HepG2 (cell line): ENCODE measurements around the gene PDGFRB. TPM values are rescaled to one million over a fixed set of nuclear protein-coding genes. Genes with fewer than 3 reads are reported as not detected.

ENCODE experiments used
- ATAC-seq: fragments of 200-7000 bp; cut with Tn5 transposase; 3 replicates; pipeline ENCODE4 v1.9.1; 2020; ENCODE audit warnings: mild to moderate bottlenecking, moderate library complexity
- BruUV-seq: library from RNA; stranded (reverse); fragments of 400-500 nt; replicated peaks from 2 replicates; lab custom pipeline; 2021; lab: Mats Ljungman, UMichigan
- CTCF ChIA-PET: fragments of 300-600 bp; formaldehyde crosslinking; extraction: SDS; loops from one replicate; lab custom pipeline; 2021; ENCODE audit warnings: low total read pairs, inconsistent platforms, low intra/inter-chr PET ratio; lab: Yijun Ruan, JAX
- POLR2A ChIA-PET: fragments of 350-600 bp; sonication (Branson Sonifier 250); formaldehyde crosslinking; loops from one replicate; lab custom pipeline; 2020; ENCODE audit warnings: antibody characterized with exemption, inconsistent platforms; lab: Yijun Ruan, JAX
- DNase-seq: peaks from one replicate; pipeline ENCODE4 v3.0.0-alpha.2; 2015; ENCODE audit warnings: low spot score
- FAIRE-seq: peaks from 3 replicates; lab custom pipeline; 2011; peaks lifted over from hg19 to GRCh38; lab: Jason Lieb, UNC
- H2AFZ ChIP-seq: one replicate; pipeline ENCODE4 v1.6.1; 2011; ENCODE audit warnings: low read length, inconsistent platforms
- H3K27ac ChIP-seq: fragments of 300-600 bp; 3 replicates; pipeline ENCODE4 v1.8.0; 2011; ENCODE audit warnings: mixed run types, mild to moderate bottlenecking, mixed read lengths, low read length, inconsistent platforms; ENCODE audit not compliant: insufficient read depth; ENCODE audit errors: extremely low read length
- H3K27me3 ChIP-seq, 2 experiments: fragments of 200-600 bp in 1 of 2; 2 replicates in 1 of 2; 3 replicates in 1 of 2; pipeline versions ENCODE4 v1.6.0 to v1.8.0; 2011; ENCODE audit warnings: low read length in 2 of 2, mild to moderate bottlenecking in 2 of 2, moderate library complexity in 2 of 2, inconsistent platforms in 1 of 2; ENCODE audit not compliant: insufficient read depth in 2 of 2, control insufficient read depth in 1 of 2
- H3K36me3 ChIP-seq, 2 experiments: fragments of 200-600 bp in 1 of 2; replicated peaks in 1 of 2; 2 replicates in 1 of 2; 3 replicates in 1 of 2; pipeline versions ENCODE4 v1.5.1 to v1.8.0; 2011; ENCODE audit warnings: low read length in 2 of 2, inconsistent platforms in 1 of 2; ENCODE audit not compliant: insufficient read depth in 2 of 2, control insufficient read depth in 1 of 2
- H3K4me1 ChIP-seq: 2 replicates; pipeline ENCODE4 v1.5.1; 2012; ENCODE audit warnings: low read length, inconsistent platforms; ENCODE audit not compliant: insufficient read depth
- H3K4me2 ChIP-seq: 2 replicates; pipeline ENCODE4 v1.6.0; 2011; ENCODE audit warnings: low read depth, low read length, inconsistent platforms
- H3K4me3 ChIP-seq, 3 experiments: fragments of 200-600 bp in 1 of 3; sonication (generic), shearing (Covaris generic) in 1 of 3; replicated peaks in 1 of 3; 2 replicates each; pipeline ENCODE4 v1.5.1; 2011 to 2016; ENCODE audit warnings: low read length in 3 of 3, inconsistent platforms in 2 of 3, low read depth in 2 of 3, mild to moderate bottlenecking in 2 of 3, control low read depth in 1 of 3, mixed read lengths in 1 of 3; ENCODE audit not compliant: insufficient read depth in 1 of 3
- H3K79me2 ChIP-seq: one replicate; pipeline ENCODE4 v1.6.1; 2011; ENCODE audit warnings: low read length, inconsistent platforms; ENCODE audit not compliant: insufficient read depth
- H3K9ac ChIP-seq: 2 replicates; pipeline ENCODE4 v1.6.0; 2011; ENCODE audit warnings: mild to moderate bottlenecking, low read depth, low read length, inconsistent platforms; ENCODE audit not compliant: insufficient read depth
- H3K9me3 ChIP-seq: 2 replicates; pipeline ENCODE4 v1.5.1; 2012; ENCODE audit warnings: mild to moderate bottlenecking, low read length
- H4K20me1 ChIP-seq: 2 replicates; pipeline ENCODE4 v1.6.0; 2011; ENCODE audit warnings: inconsistent platforms, mild to moderate bottlenecking, low read length, moderate library complexity; ENCODE audit not compliant: insufficient read depth
- SATB2 ChIP-seq: sonication (generic); formaldehyde crosslinking; IDR thresholded peaks from 2 replicates; pipeline ENCODE4 v1.5.0; 2020; ENCODE audit warnings: missing genetic modification reagents
- SKIL ChIP-seq: sonication (generic); formaldehyde crosslinking; IDR thresholded peaks from 2 replicates; pipeline ENCODE4 v1.8.0; 2022; ENCODE audit warnings: missing genetic modification reagents, mild to moderate bottlenecking, moderate library complexity, borderline replicate concordance
- SMARCE1 ChIP-seq: fragments of 450-650 bp; IDR thresholded peaks from 2 replicates; pipeline ENCODE4 v1.6.1; 2017; ENCODE audit warnings: borderline replicate concordance
- SRF ChIP-seq: IDR thresholded peaks from 2 replicates; pipeline ENCODE4 v1.6.1; 2011; ENCODE audit warnings: mild to moderate bottlenecking, low read depth, low read length, moderate library complexity
- ZFP41 ChIP-seq: sonication (generic); formaldehyde crosslinking; IDR thresholded peaks from 2 replicates; pipeline ENCODE4 v1.4.0; 2020; ENCODE audit warnings: mild to moderate bottlenecking, missing genetic modification reagents, borderline replicate concordance
- ZNF747 ChIP-seq: sonication (generic); formaldehyde crosslinking; IDR thresholded peaks from 2 replicates; pipeline ENCODE4 v1.8.1; 2023; ENCODE audit warnings: missing genetic modification reagents, mild to moderate bottlenecking, borderline replicate concordance
- WGBS: methylation state at CpG from one replicate; pipeline ENCODE4 v1.1.6; 2017; ENCODE audit warnings: low lambda C conversion rate; 5-methylcytosine and 5-hydroxymethylcytosine counted together
- in situ Hi-C: cut with HindIII; loops from 2 replicates; pipeline ENCODE4 v1.10.0; 2017; ENCODE audit warnings: low pct_unique_long_range_greater_than_20kb; ENCODE audit not compliant: extremely low pct_ligation_motif_present
- intact Hi-C: fragments of 100-400 bp; cut with micrococcal nuclease; formaldehyde crosslinking; loops from one replicate; pipeline ENCODE4 v1.10.0; 2022; ENCODE audit not compliant: unreplicated experiment
- polyA plus RNA-seq, 8 experiments: library from polyadenylated mRNA; depleted of rRNA in 3 of 8; stranded (reverse) in 7 of 8; unstranded in 1 of 8; fragments of >200 nt; fragmentation: Illumina TruSeq in 4 of 8; extraction: Trizol in 4 of 8; gene quantifications; 2 replicates each; pipeline versions ENCODE4 v1.2.1 to v1.2.3, GENCODE V29; 2011 to 2016; ENCODE audit warnings: low read depth in 4 of 8, missing spikeins in 1 of 8, mixed read lengths in 1 of 8; ENCODE audit not compliant: insufficient read depth in 1 of 8
- total RNA-seq, 5 experiments: library from RNA; depleted of rRNA; stranded (reverse); fragments of >200 nt; fragmentation: Illumina TruSeq; extraction: Trizol; gene quantifications; 2 replicates each; pipeline ENCODE4 v1.2.3, GENCODE V29; 2016; ENCODE audit warnings: low read depth in 1 of 5

PDGFRB gene
- total and polyA plus RNA-seq, 2 of the 13 experiments (the other 11 are each of a cell fraction or from before 2014, with no cell fraction given), result 4.0 to 21.0 TPM

DNA sequence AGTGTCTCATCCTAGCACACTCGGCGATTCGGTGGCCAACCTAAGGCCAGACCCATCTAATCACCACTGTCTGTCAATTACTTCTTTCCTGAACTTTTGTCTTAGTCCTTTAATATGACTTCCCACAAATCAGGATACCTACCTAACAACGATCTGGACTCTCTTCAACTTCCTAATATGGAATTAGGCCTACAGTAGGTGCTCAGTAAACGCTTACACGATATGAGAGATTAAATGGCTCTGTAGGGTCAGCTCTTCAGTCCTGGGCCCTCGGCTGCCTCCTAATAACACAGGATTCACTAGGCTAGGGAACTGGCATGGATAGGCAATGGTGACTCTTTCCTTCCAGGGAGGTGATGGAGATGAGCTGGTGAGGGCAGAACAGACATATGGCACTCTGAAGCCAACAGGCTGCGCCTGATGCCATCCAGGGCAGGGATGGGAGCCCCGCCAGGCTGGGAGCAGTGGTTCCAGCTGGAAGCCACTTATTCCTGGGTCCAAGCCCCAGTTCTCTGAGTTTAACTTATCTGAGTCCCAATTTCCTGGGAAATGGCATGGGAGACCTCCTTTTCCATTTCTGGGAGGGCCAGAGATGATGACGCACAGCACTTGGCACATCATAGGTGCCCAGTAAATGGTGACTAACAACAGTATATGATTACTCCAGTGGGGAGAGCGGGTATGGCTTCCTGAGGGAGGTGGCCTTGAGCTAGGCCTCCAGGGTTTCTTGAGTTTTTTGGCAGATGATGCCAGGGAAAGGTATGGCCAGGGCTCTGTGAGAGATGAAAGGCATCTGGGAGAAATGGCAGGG is 7.3 kb downstream of the PDGFRB start:
- Histone ChIP-seq H3K4me1 (peaks cover 64% of the 10 kb centered on the region), H3K36me3 (no peaks in the 10 kb centered on the region), H3K9ac (no peak overlapping the region), H3K4me3 (no peak overlapping the region), H3K9me3 (no peaks in the 10 kb centered on the region), H3K4me2 (no peak overlapping the region)
- ChIA-PET POLR2A (no interaction called here), CTCF (no interaction called here)
- DNase-seq (no peak), FAIRE-seq (no peak)
- no TSS peak for BruUV-seq
- in situ Hi-C loops, result no loop called here
- 58% methylated on average over 10 of the region's 11 CpGs for WGBS
- TF ChIP-seq SRF (peak; percentile 50; the same call in 1 of the 2 replicates), ZNF747 (CRISPR knock-in tag) (no peak), ZFP41 (no peak), SMARCE1 (no peak), SATB2 (CRISPR knock-in tag) (no peak), SKIL (CRISPR knock-in tag) (no peak)
- TF ChIP-seq, all 625 proteins: peak for 1
- H3K27me3 ChIP-seq, result peaks cover 0 to 17% of the 10 kb centered on the region in 2 experiments; a peak in 3 of 5 replicates
- no peaks in the 10 kb centered on the region for H3K79me2 ChIP-seq
- intact Hi-C loops, result loop anchor here (10.0 kb wide), 1 partner anchor 276 kb away; no protein-coding TSS in a partner anchor
- H4K20me1 ChIP-seq, result no peaks in the 10 kb centered on the region
- ATAC-seq, result no peak
- H3K27ac ChIP-seq, result no peak overlapping the region
- no peak overlapping the region for H2AFZ ChIP-seq
